Keratinocyte (primary cell): ENCODE results near the gene OTOGL.

Experiments used
- CTCF ChIP-seq, 3 experiments: IDR thresholded peaks in 1 of 3; conservative IDR thresholded peaks in 1 of 3; optimal IDR thresholded peaks in 1 of 3; 2 replicates in 2 of 3; 3 replicates in 1 of 3; pipeline versions ENCODE3 to v1.5.1; 2011; ENCODE audit warnings: low read length in 3 of 3, mild to moderate bottlenecking in 3 of 3, moderate library complexity in 2 of 3, control low read depth in 1 of 3, inconsistent platforms in 1 of 3; ENCODE audit not compliant: insufficient read depth in 2 of 3; ENCODE audit errors: extremely low read depth in 1 of 3
- EZH2 ChIP-seq: IDR thresholded peaks from one replicate; pipeline ENCODE4 v1.6.1; 2012; ENCODE audit warnings: inconsistent platforms, mild to moderate bottlenecking, low read length, moderate library complexity

- no peak for TF ChIP-seq CTCF (optimal IDR thresholded peaks at IDR 0.05 in 1 of 3, IDR thresholded peaks at IDR 0.05 in 1 of 3, conservative IDR thresholded peaks at IDR 0.05 in 1 of 3; ENCODE audit: extremely low read depth in 1 of 3, insufficient read depth in 2 of 3, low read length in 3 of 3)
- no peak for TF ChIP-seq EZH2
Measured at GRCh38 chr12:80325167-80325959, 226.0 kb downstream of the OTOGL start.
